Superior temporal gyrus (tissue), 1 donor: Measurements from ENCODE around the gene NPEPL1.
"Not testable (repeated sequence)": the region's sequence is repeated elsewhere in the genome, so short reads cannot be mapped to it uniquely, and the experiment has no call there.

Experiments
- DNase-seq: peaks from one replicate; pipeline ENCODE4 v3.0.0-alpha.2; 2016; ENCODE audit errors: extremely low spot score

NPEPL1 gene

DNA sequence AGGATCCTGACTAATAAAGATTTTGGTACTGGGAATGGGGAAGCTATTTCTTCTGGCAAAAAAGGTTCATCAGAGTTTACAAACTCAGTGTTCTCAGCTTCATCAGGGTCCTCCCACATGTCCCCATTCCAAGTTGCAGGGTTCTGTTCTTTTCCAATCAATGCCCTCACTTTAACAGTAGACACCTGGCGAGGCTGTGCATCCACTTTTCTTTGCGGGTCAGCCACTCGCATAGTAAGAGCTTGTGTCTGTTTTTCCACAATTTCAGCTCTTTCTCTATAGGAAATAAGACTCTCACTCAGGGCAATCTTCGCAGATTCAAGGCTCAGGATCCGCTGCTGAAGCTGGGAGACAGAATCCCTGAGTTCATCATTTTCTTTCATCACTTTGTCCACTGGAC, 65.0 kb downstream of the NPEPL1 start:
- DNase-seq = not testable (repeated sequence)

DNA sequence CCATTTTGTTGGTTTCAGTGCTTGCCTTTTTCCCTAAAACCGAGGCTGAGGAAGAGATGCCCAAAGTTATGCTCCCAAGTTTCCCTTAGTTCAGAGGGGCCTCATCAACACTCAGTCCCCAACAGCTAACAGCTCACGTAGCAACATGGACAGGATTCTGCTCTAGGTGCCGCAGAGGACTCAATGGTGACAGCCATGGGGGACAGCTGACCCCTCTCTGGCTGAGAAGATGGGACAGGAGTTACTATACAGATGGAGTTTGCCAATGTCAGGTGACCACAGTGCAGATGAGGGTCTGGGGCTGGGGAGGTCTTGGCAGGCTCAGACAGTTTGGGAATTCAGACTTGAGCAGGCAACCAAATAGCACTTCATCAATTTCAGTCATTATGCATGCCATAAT, 67.3 kb downstream of the NPEPL1 start:
- no peak for DNase-seq

DNA sequence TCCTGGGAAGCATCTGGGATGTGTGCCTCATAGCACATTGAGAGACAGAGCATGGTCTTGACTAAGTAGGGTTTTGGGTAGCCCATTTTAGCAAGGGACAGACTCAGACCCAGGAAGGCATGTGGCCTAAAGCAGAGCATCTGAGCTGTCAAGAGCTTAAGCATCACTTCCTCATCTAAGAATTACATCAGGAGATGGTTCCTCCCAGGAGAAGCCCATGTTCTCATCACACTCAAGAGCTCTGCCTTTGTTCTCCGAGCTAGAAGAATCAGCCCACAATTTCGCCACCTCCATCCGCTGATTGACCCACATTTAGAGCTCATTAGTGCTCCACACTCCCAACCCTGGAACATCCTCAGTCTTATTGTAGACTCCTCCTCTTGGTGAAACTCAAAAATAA, 68.3 kb downstream of the NPEPL1 start:
- no peak for DNase-seq

DNA sequence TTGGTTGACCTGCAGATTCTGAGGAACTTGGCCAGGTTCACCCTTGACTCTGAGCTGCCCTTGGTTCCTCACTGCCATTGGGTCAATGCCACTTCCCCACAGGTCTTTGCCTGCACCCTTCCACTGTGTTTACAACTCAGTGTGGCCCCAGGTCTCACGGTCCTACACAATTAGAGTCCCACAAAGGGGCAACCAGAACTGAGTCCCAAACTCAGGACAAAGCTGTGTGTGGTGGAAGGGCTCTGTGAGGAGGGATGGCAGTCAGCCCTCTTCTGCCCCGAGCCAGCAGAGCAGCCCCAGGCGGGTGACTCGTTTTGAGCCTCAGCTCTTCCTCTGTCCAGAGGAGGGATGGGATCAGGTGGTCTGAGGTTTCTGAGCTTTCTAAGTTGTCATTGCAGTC, 69.5 kb downstream of the NPEPL1 start:
- DNase-seq = no peak

DNA sequence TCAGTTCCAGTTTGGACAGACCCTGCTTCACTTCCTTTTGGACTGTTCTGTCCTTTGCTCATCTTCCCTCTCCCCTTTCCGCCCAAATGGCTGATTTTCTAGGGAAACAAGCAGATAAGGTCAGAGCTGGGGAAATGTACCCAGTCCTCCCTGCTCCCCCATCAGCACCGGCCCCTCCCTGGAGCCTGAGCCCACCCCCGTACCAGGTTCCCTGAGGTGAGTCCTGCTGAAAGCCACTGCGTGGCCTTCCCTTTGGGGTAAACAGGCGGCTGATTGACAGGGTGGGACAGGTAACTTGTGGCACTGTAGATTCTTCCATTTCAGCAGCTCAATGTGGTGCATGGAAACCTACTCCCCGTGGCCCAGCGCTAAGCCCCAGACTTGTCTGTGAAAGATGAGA, 70.5 kb downstream of the NPEPL1 start:
- no peak for DNase-seq
